ENCODE measurements around the gene MAN1C1. TPM values are rescaled to one million over a fixed set of nuclear protein-coding genes. Genes with fewer than 3 reads are reported as not detected.

MAN1C1 gene
- total RNA-seq, 1 donor from 2014 or later = 20.4 TPM

GRCh38 chr1:25609921-25610320, 6.7 kb upstream of the MAN1C1 start:
- intact Hi-C loops (cut with DNase I) = loop anchor here (10.0 kb wide), 1 partner anchor 185 kb away; no protein-coding TSS in a partner anchor
- no peaks in the 10 kb centered on the region for H3K9me3 ChIP-seq
- no peaks in the 10 kb centered on the region for H3K36me3 ChIP-seq
- ATAC-seq (peak in 1 of 2 donors; percentile 12), DNase-seq (no peak)
- no peak overlapping the region for H3K4me3 ChIP-seq
- no peaks in the 10 kb centered on the region for H3K27me3 ChIP-seq (ENCODE audit: low read depth)
- no peak for TF ChIP-seq CTCF (IDR thresholded peaks at IDR 0.05)
- H3K27ac ChIP-seq = no peak overlapping the region
- H3K4me1 ChIP-seq = peaks cover 18% of the 10 kb centered on the region

- no peaks in the 10 kb centered on the region for H3K27me3 ChIP-seq (ENCODE audit: low read depth)
- TF ChIP-seq CTCF (IDR thresholded peaks at IDR 0.05) = peak; percentile 23
- H3K9me3 ChIP-seq = no peaks in the 10 kb centered on the region
- intact Hi-C loops (cut with DNase I) = loop anchor here (10.0 kb wide), 1 partner anchor 184 kb away; no protein-coding TSS in a partner anchor
- H3K27ac ChIP-seq = no peak overlapping the region
- DNase-seq = no peak
- H3K36me3 ChIP-seq = no peaks in the 10 kb centered on the region
- ATAC-seq = no peak
- H3K4me1 ChIP-seq = peaks cover 27% of the 10 kb centered on the region
- H3K4me3 ChIP-seq = no peak overlapping the region
These were observed 5.6 kb upstream of the MAN1C1 start for GRCh38 chr1:25610822-25611630.

GRCh38 chr1:25611843-25612242, 4.7 kb upstream of the MAN1C1 start:
- H3K9me3 ChIP-seq = no peaks in the 10 kb centered on the region
- no peak for DNase-seq
- intact Hi-C loops (cut with DNase I) = loop anchor here (10.0 kb wide), 1 partner anchor 183 kb away; no protein-coding TSS in a partner anchor
- no peak overlapping the region for H3K27ac ChIP-seq
- peaks cover 29% of the 10 kb centered on the region for H3K4me1 ChIP-seq
- ATAC-seq = no peak
- TF ChIP-seq CTCF (IDR thresholded peaks at IDR 0.05) = no peak
- no peaks in the 10 kb centered on the region for H3K36me3 ChIP-seq
- H3K4me3 ChIP-seq = no peak overlapping the region
- no peaks in the 10 kb centered on the region for H3K27me3 ChIP-seq (ENCODE audit: low read depth)

- intact Hi-C loops (cut with DNase I) = loop anchor here (10.0 kb wide), 1 partner anchor 182 kb away; no protein-coding TSS in a partner anchor
- H3K27me3 ChIP-seq (ENCODE audit: low read depth) = no peaks in the 10 kb centered on the region
- no peak for TF ChIP-seq CTCF (IDR thresholded peaks at IDR 0.05)
These were observed 4.2 kb upstream of the MAN1C1 start for GRCh38 chr1:25612421-25612820.

GRCh38 chr1:25613091-25613490, 3.5 kb upstream of the MAN1C1 start:
- DNase-seq (no peak), ATAC-seq (no peak)
- H3K36me3 ChIP-seq = no peaks in the 10 kb centered on the region
- peaks cover 35% of the 10 kb centered on the region for H3K4me1 ChIP-seq
- intact Hi-C loops (cut with DNase I) = loop anchor here (10.0 kb wide), 1 partner anchor 182 kb away; no protein-coding TSS in a partner anchor
- TF ChIP-seq CTCF (IDR thresholded peaks at IDR 0.05) = no peak
- H3K27me3 ChIP-seq (ENCODE audit: low read depth) = no peaks in the 10 kb centered on the region
- H3K27ac ChIP-seq = no peak overlapping the region
- H3K9me3 ChIP-seq = no peaks in the 10 kb centered on the region
- H3K4me3 ChIP-seq = no peak overlapping the region

More at GRCh38 chr1:25612421-25612820, 4.2 kb upstream of the MAN1C1 start:
- no peak for ATAC-seq
- peaks cover 29% of the 10 kb centered on the region for H3K4me1 ChIP-seq
- no peak overlapping the region for H3K27ac ChIP-seq
- no peak overlapping the region for H3K4me3 ChIP-seq
- no peaks in the 10 kb centered on the region for H3K36me3 ChIP-seq
- H3K9me3 ChIP-seq = no peaks in the 10 kb centered on the region
- no peak for DNase-seq
